ENCODE measurements around the gene MEP1B. TPM values are rescaled to one million over a fixed set of nuclear protein-coding genes. Genes with fewer than 3 reads are reported as not detected.

MEP1B gene
- total RNA-seq (not detected), polyA plus RNA-seq (not detected)
- long read RNA-seq, donor 1 = 0 reads
- long read RNA-seq, donor 2 = 0 reads
- long read RNA-seq, donor 3 = 0 reads
- long read RNA-seq, donor 4 = 0 reads
- long read RNA-seq, donor 5 = 0 reads

DNA sequence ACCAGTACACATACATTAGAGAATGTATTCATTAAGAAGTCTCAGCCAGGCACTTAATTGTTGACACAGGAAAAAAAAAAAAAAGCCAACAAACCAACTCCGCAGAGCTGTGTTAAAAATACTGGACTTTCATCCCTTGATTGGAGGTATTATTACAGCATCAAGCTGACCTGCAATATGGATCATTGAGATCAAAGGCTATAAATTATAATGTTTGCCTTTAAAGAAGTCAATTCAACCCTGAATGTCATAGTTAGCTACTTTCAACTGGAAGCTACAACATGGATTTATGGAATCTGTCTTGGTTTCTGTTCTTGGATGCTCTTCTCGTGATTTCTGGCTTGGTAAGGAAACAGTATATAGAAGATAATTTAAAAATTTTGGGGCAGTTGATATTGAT, at the start of gene MEP1B:
TSS of gene MEP1B (plus strand) at position 250 of the 400 bp plus-strand sequence. CDS start at position 282, 32 bp downstream.
- Histone ChIP-seq H3K27ac (ENCODE audit: low read depth in 1 of 2, low read length in 1 of 2) (no peak within 1 kb of the TSS), H3K27me3 (ENCODE audit: control insufficient read depth in 3 of 3, insufficient read depth in 3 of 3, low read length in 2 of 3) (no peaks in the 10 kb centered on the region), H3K9ac (ENCODE audit: insufficient read depth in 1 of 2, low read length in 2 of 2) (no peak within 1 kb of the TSS), H3K4me1 (ENCODE audit: control insufficient read depth in 5 of 5, insufficient read depth in 5 of 5, low read length in 5 of 5) (no peaks in the 10 kb centered on the region), H3K36me3 (ENCODE audit: control insufficient read depth in 4 of 4, insufficient read depth in 4 of 4, low read length in 4 of 4) (no peaks in the 10 kb centered on the region), H3K9me3 (ENCODE audit: control insufficient read depth in 4 of 4, insufficient read depth in 3 of 4, low read length in 3 of 4) (peaks cover 0 to 2% (median 0%) of the 10 kb centered on the region in 4 donors), H3K4me3 (no peak within 1 kb of the TSS)
- 87 to 91% methylated on average over 2 of the region's 2 CpGs for WGBS, 2 donors
- TF ChIP-seq, protein P1, sequence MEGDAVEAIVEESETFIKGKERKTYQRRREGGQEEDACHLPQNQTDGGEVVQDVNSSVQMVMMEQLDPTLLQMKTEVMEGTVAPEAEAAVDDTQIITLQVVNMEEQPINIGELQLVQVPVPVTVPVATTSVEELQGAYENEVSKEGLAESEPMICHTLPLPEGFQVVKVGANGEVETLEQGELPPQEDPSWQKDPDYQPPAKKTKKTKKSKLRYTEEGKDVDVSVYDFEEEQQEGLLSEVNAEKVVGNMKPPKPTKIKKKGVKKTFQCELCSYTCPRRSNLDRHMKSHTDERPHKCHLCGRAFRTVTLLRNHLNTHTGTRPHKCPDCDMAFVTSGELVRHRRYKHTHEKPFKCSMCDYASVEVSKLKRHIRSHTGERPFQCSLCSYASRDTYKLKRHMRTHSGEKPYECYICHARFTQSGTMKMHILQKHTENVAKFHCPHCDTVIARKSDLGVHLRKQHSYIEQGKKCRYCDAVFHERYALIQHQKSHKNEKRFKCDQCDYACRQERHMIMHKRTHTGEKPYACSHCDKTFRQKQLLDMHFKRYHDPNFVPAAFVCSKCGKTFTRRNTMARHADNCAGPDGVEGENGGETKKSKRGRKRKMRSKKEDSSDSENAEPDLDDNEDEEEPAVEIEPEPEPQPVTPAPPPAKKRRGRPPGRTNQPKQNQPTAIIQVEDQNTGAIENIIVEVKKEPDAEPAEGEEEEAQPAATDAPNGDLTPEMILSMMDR (IDR thresholded peaks at IDR 0.05; ENCODE audit: control extremely low read depth, extremely low read depth) = no peak
- no peak for DNase-seq
- no peak for ATAC-seq (ENCODE audit: insufficient read depth, low FRiP score)

DNA sequence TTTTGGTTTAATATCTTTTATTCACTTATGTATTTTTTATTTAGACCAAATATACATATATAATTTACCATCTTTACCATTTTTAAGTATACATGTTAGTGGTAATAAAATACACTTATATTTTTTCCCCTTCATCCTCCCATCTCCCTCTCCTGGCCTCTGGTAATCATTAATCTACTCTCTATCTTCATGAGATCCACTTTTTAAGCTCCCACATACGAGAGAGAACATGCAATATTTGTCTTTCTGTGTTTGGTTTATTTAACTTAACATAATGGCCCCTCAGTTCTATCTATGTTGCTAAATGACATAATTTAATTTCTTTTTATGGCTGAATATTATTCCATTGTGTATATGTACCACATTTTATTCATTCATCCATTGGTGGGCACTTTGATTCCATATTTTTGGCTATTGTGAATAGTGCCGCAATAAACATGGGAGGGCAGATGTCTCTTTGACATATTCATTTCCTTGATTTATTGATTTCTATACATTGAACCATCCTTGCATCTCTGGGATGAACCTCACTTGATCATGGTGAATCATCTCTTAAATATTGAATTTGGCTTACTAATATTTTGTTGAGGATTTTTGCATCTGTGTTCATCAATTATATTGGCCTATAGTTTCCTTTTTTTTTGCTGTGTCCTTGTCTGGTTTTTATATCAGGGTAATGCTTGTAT, 41.5 kb upstream of the MEP1B start:
- no peaks in the 10 kb centered on the region for H3K9me3 ChIP-seq (ENCODE audit: control insufficient read depth in 4 of 4, insufficient read depth in 3 of 4, low read length in 3 of 4)
- WGBS, 2 donors = 55 to 82% methylated on average over 2 of the region's 2 CpGs
- no peak for DNase-seq
- H3K4me1 ChIP-seq (ENCODE audit: control insufficient read depth in 5 of 5, insufficient read depth in 5 of 5, low read length in 5 of 5) = no peaks in the 10 kb centered on the region
- no peak overlapping the region for H3K27ac ChIP-seq (ENCODE audit: low read depth in 1 of 2, low read length in 1 of 2)
- H3K36me3 ChIP-seq (ENCODE audit: control insufficient read depth in 4 of 4, insufficient read depth in 4 of 4, low read length in 4 of 4) = no peaks in the 10 kb centered on the region
- TF ChIP-seq, protein P1 (IDR thresholded peaks at IDR 0.05; ENCODE audit: control extremely low read depth, extremely low read depth) = no peak
- no peak for ATAC-seq (ENCODE audit: insufficient read depth, low FRiP score)
- H3K9ac ChIP-seq (ENCODE audit: insufficient read depth in 1 of 2, low read length in 2 of 2) = no peak overlapping the region
- no peak overlapping the region for H3K4me3 ChIP-seq
- H3K27me3 ChIP-seq (ENCODE audit: control insufficient read depth in 3 of 3, insufficient read depth in 3 of 3, low read length in 2 of 3) = no peaks in the 10 kb centered on the region

DNA sequence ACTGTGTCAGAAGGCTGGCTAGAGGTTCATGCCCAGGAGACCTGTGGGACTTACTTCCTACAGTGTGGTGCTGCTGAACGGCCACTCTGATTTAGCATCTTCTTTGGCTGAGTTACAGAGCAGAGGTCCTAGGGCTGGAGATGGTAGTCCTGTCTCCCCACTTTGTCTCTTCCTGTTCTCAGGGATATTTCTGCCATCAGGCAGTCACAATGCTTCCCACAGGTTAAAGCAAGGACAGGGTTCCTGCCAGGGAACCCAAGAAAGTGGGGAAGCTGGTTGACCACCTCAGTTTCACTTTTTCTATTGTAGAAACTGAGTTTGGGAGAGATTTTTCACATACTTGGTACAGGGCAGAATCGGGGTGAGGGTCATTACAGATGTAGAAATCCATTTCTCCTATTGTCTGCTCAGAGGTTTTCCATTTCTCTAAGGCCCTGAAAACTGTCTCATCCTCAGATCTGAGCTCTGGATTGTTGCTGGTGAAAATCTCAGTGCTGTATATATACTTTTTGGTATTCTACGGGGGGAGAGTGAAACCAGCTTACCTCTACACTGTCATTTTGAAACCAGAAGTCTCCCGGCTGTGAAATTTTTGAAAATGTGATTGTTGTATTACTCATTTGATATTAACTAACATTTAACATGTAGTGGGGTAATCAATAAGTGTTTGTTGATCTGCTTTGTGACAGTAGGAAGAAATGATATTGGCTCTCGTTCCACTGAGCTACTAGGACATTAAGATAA, 37.0 kb upstream of the MEP1B start:
- Histone ChIP-seq H3K9me3 (ENCODE audit: control insufficient read depth in 4 of 4, insufficient read depth in 3 of 4, low read length in 3 of 4) (no peaks in the 10 kb centered on the region), H3K36me3 (ENCODE audit: control insufficient read depth in 4 of 4, insufficient read depth in 4 of 4, low read length in 4 of 4) (no peaks in the 10 kb centered on the region), H3K9ac (ENCODE audit: insufficient read depth in 1 of 2, low read length in 2 of 2) (no peak overlapping the region), H3K27ac (ENCODE audit: low read depth in 1 of 2, low read length in 1 of 2) (no peak overlapping the region), H3K4me1 (ENCODE audit: control insufficient read depth in 5 of 5, insufficient read depth in 5 of 5, low read length in 5 of 5) (no peaks in the 10 kb centered on the region), H3K4me3 (no peak overlapping the region), H3K27me3 (ENCODE audit: control insufficient read depth in 3 of 3, insufficient read depth in 3 of 3, low read length in 2 of 3) (no peaks in the 10 kb centered on the region)
- ATAC-seq (ENCODE audit: insufficient read depth, low FRiP score) = no peak
- DNase-seq = no peak
- TF ChIP-seq, protein P1 (IDR thresholded peaks at IDR 0.05; ENCODE audit: control extremely low read depth, extremely low read depth) = no peak
- WGBS, 2 donors = 85% methylated on average over 5 of the region's 5 CpGs

Measured in lung (tissue), 16 donors.